ENCODE results near the gene C11orf21. TPM values are rescaled to one million over a fixed set of nuclear protein-coding genes. Genes with fewer than 3 reads are reported as not detected.

Gene C11orf21
- total RNA-seq, 1 donor from 2014 or later = not detected

GRCh38 chr11:2258501-2259465 lies 42.9 kb downstream of the C11orf21 start:
- no peak for DNase-seq

GRCh38 chr11:2256951-2257700 lies 44.6 kb downstream of the C11orf21 start:
- no peak for DNase-seq

GRCh38 chr11:2256293-2256913 lies 45.3 kb downstream of the C11orf21 start:
- no peak for DNase-seq

- DNase-seq = no peak
Measured at GRCh38 chr11:2252018-2252417, 49.7 kb downstream of the C11orf21 start.

GRCh38 chr11:2251138-2251537 lies 50.6 kb downstream of the C11orf21 start:
- no peak for DNase-seq

GRCh38 chr11:2250485-2250884 lies 51.2 kb downstream of the C11orf21 start:
- DNase-seq = no peak

- DNase-seq = no peak
Measured at GRCh38 chr11:2250041-2250440, 51.7 kb downstream of the C11orf21 start.

- DNase-seq = no peak
Measured at GRCh38 chr11:2249189-2249916, 52.4 kb downstream of the C11orf21 start.

- DNase-seq = no peak
Measured at GRCh38 chr11:2248762-2249161, 53.0 kb downstream of the C11orf21 start.

GRCh38 chr11:2248242-2248641 lies 53.5 kb downstream of the C11orf21 start:
- no peak for DNase-seq

GRCh38 chr11:2247496-2247895 lies 54.2 kb downstream of the C11orf21 start:
- DNase-seq = no peak

Other genes starting within 250 kb of the C11orf21 start
- gene IGF2, start 162.5 kb downstream of the C11orf21 start, total RNA-seq = 3.5 and 11.2 TPM in 2 replicates
- not detected in 2 replicates for gene INS, start 140.7 kb downstream of the C11orf21 start, total RNA-seq
- not detected in 2 replicates for gene TH, start 130.1 kb downstream of the C11orf21 start, total RNA-seq
- not detected in 2 replicates for gene ASCL2, start 31.3 kb downstream of the C11orf21 start, total RNA-seq
- not detected in 2 replicates for gene TSPAN32, start 95 bp upstream of the C11orf21 start, total RNA-seq
- 248 and 294 TPM in 2 replicates for gene CD81, start 75.4 kb upstream of the C11orf21 start, total RNA-seq
- 56.6 and 87.6 TPM in 2 replicates for gene TSSC4, start 98.8 kb upstream of the C11orf21 start, total RNA-seq
- not detected in 2 replicates for gene TRPM5, start 142.6 kb upstream of the C11orf21 start, total RNA-seq
- 0.34 TPM in 1 of 2 replicates, not detected in the other for gene KCNQ1, start 143.1 kb upstream of the C11orf21 start, total RNA-seq